ENCODE data around the gene METRN.

Gene METRN

DNA sequence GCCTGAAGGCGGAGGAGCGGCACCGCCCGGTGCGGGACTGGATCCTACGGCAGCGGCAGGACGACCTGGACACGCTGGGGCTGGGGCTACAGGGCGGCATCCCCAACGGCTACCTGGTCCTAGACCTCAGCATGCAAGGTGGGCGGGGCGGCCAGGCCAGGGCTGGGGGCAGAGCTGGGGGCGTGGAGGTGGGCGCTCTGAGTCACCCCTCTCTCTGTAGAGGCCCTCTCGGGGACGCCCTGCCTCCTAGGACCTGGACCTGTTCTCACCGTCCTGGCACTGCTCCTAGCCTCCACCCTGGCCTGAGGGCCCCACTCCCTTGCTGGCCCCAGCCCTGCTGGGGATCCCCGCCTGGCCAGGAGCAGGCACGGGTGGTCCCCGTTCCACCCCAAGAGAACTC, 53.5 kb downstream of the METRN start:
- TF ChIP-seq CSDC2 (CRISPR knock-in tag; IDR thresholded peaks at IDR 0.05), result no peak
- TF ChIP-seq, protein P1, sequence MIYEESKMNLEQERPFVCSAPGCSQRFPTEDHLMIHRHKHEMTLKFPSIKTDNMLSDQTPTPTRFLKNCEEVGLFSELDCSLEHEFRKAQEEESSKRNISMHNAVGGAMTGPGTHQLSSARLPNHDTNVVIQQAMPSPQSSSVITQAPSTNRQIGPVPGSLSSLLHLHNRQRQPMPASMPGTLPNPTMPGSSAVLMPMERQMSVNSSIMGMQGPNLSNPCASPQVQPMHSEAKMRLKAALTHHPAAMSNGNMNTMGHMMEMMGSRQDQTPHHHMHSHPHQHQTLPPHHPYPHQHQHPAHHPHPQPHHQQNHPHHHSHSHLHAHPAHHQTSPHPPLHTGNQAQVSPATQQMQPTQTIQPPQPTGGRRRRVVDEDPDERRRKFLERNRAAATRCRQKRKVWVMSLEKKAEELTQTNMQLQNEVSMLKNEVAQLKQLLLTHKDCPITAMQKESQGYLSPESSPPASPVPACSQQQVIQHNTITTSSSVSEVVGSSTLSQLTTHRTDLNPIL (CRISPR knock-in tag; IDR thresholded peaks at IDR 0.05; ENCODE audit: low read depth), result no peak
- no peak for TF ChIP-seq ZFP30 (CRISPR knock-in tag; IDR thresholded peaks at IDR 0.05)
- no peak for TF ChIP-seq TCF4 (CRISPR knock-in tag; IDR thresholded peaks at IDR 0.05; ENCODE audit: borderline replicate concordance)
- no peak for TF ChIP-seq ZC3H10 (CRISPR knock-in tag; IDR thresholded peaks at IDR 0.05)
- TF ChIP-seq, protein P2, sequence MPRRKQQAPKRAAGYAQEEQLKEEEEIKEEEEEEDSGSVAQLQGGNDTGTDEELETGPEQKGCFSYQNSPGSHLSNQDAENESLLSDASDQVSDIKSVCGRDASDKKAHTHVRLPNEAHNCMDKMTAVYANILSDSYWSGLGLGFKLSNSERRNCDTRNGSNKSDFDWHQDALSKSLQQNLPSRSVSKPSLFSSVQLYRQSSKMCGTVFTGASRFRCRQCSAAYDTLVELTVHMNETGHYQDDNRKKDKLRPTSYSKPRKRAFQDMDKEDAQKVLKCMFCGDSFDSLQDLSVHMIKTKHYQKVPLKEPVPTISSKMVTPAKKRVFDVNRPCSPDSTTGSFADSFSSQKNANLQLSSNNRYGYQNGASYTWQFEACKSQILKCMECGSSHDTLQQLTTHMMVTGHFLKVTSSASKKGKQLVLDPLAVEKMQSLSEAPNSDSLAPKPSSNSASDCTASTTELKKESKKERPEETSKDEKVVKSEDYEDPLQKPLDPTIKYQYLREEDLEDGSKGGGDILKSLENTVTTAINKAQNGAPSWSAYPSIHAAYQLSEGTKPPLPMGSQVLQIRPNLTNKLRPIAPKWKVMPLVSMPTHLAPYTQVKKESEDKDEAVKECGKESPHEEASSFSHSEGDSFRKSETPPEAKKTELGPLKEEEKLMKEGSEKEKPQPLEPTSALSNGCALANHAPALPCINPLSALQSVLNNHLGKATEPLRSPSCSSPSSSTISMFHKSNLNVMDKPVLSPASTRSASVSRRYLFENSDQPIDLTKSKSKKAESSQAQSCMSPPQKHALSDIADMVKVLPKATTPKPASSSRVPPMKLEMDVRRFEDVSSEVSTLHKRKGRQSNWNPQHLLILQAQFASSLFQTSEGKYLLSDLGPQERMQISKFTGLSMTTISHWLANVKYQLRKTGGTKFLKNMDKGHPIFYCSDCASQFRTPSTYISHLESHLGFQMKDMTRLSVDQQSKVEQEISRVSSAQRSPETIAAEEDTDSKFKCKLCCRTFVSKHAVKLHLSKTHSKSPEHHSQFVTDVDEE (CRISPR knock-in tag; IDR thresholded peaks at IDR 0.05), result no peak
- TF ChIP-seq, protein P3, sequence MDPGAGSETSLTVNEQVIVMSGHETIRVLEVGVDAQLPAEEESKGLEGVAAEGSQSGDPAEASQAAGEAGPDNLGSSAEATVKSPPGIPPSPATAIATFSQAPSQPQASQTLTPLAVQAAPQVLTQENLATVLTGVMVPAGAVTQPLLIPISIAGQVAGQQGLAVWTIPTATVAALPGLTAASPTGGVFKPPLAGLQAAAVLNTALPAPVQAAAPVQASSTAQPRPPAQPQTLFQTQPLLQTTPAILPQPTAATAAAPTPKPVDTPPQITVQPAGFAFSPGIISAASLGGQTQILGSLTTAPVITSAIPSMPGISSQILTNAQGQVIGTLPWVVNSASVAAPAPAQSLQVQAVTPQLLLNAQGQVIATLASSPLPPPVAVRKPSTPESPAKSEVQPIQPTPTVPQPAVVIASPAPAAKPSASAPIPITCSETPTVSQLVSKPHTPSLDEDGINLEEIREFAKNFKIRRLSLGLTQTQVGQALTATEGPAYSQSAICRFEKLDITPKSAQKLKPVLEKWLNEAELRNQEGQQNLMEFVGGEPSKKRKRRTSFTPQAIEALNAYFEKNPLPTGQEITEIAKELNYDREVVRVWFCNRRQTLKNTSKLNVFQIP (CRISPR knock-in tag; IDR thresholded peaks at IDR 0.05; ENCODE audit: borderline replicate concordance, low read depth), result no peak
- TF ChIP-seq OSR1 (CRISPR knock-in tag; IDR thresholded peaks at IDR 0.05), result no peak
- no peak for TF ChIP-seq TOX (CRISPR knock-in tag; IDR thresholded peaks at IDR 0.05; ENCODE audit: borderline replicate concordance)
- no peak for TF ChIP-seq PPARA (CRISPR knock-in tag; IDR thresholded peaks at IDR 0.05; ENCODE audit: borderline replicate concordance)
- no peak for TF ChIP-seq BACH2 (CRISPR knock-in tag; IDR thresholded peaks at IDR 0.05; ENCODE audit: borderline replicate concordance)
- no peak for ATAC-seq
